ELF-1 (cell line): ENCODE results near the gene PCYT2.

Experiments used
- DNase-seq: peaks from one replicate; pipeline ENCODE4 v3.0.0-alpha.2; 2016; ENCODE audit warnings: low read depth, low spot score

Gene PCYT2

DNA sequence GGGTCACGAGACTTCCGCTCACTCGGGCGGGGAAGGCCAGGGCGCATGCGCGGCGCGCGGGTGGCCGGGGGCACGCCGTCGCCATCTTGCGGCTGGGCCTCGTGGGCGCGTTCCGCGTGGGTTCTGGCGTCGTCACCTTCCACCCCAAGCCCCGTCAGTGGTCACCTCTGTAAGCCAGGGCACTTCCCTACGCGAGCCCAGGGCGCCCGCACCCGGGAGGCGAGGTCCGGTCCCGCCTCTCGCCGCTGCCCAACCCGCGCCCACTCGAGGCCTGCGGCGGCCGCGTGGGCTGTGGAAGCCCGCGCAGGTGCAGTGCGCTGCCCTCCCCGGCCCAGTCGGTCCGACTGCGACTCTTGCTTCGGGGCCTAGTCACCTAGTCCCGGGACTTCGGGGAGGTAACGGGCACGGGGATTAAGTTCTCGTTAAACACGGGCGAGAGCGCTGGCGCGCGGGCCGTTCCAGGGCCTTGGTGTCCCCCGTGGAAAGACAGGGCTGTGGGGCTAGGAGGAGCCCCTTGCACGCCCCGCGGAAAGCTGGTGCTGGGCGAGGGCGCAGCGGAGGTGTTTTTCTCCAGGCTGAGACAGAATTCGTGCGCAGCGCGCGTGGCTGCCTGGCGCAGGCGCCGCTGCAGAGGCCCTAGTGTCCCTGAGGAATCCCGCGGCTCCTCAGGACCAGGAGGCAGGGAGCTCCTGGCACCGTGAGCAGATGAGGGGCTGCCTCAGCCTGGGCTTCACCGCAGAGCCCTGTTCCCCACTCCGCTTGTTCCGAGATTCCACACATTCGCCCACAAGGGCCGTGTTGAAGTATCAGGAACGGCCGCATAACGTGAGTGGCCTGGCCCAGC is 39.6 kb downstream of the PCYT2 start:
- peak; percentile 77 for DNase-seq

DNA sequence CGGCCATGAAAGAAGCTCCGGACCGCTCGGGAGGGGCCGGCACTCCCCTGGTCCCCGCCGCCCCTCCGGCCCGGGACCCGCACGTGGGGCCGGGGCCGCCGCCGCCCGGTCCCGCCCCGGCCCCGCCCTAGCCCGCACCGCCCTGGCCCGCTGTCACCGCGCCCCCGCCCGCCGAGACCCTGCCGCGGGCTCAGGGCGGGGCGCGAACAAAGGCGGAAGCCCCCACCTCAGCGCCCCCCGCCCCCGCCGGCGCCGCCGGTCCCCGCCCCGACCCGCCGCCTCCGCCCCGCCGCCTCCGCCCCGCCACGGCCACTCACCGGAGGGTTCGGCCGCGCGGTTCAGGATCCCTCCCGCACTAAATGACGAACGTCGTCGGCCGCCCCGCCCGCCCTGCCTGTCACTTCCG is 40.2 kb downstream of the PCYT2 start, which contains the start of gene ARHGDIA:
Gene ARHGDIA, minus strand, starts transcription at position 357 of the 406 bp plus-strand sequence. CDS start 1,407 bp downstream, outside the sequence.
- no peak for DNase-seq

DNA sequence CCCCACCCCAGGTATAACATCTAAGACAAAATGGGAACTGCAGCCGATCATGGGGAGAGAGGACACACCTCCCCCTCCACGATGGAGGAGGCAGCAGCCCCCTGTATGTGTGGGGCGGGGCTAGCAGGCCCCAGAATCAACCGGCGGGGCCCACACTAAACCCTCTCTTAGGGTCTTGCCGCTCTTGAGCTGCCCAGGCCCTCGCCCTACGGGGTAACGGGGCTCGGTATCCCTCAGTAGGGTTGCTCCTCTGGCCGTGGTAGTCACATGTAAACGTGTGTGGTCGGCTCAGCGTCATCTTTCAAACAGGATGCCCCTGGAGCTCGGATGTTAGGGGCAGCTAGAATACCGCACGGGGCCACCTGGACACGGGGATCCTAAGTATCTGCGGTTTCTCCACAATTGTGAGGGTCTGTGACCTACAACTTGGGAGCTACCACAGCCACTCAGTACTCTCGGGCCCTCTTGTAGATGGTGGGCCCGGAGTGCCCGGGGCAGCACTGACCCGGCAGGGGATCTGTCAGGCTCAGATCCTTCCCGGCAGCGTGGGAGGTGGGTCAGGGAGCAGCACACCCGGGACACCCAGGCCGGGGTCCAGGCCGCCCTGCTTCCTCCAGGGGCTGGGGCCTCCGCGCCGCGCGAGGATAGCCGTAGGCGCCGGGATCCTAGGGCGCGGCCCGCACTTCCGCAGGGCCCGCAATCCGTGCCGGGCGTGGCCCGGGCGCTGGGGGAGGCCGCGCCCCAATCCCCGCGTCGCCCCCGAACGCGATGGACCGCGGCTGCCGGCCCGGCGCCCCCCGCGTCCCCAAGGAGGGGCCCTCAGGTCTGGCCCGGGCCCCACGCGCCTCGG is 40.8 kb downstream of the PCYT2 start:
- peak; percentile 63 for DNase-seq

DNA sequence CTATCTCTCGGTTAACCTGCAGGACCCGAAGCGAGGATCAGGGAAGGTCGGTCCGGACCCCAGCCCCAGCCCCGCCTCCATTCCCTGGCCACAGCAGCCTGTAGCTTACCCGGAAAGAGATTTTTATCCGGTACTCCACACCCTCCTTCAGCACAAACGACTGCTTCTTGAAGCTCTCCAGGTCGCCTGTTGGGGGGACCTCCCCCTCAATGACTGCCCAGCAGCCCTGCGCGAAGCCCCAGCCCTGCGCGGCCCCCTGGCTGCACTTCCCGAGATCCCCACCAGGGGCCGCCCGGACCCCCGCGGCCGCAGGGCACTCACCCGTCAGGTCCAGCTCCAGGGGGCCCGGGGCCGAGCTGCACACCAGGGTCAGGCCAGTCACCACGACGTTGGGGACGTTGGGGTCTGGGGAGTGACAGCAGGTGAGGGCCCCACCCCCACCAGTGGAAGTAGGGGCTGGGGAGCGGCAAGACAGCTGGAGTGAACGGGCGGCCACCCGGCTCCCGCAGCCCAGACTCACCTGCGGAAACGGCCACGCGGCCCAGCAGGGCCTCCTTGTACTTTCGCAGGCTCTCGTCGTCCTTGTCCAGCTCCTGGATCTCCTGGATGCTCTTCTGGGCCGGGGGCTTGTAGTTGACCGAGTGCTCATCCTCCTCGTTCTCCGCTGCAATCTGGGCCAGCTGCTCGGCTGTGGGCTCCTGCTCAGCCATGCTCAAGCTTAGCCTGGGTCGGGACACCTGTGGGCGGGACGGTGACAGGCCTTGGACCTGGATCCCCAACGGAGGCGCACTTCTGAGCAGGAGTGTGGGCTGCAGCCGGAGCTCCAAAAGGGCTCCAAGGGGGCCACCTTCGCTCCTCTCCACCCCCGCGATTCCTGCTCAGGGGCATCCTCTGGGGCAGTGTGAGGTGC is 41.7 kb downstream of the PCYT2 start:
- DNase-seq = peak; percentile 85

DNA sequence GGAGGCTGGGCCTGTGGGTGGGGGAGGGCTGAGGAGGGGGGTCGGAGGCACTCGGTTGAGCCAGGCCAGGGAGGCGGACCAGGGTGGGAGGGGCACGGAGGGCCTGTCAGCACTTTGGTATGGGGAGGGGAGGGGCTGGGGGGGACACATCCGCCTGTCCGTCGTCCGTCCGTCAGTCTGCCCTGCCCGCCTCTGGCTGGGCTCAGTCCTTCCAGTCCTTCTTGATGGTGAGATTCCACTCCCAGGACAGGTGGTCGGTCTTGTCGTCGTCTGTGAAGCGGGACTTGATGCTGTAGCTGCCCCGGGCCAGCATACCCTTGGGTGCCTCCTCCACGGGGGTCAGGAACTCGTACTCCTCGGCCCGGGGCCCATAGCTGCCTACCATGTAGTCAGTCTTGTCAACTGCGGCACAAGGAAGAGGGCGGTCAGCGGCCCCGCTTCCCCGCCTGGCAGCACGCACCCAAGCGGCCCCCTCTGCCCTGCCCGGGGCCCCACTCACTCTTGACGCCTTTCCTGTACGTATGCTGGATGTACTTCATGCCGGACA is 42.5 kb downstream of the PCYT2 start:
- peak; percentile 85 for DNase-seq

DNA sequence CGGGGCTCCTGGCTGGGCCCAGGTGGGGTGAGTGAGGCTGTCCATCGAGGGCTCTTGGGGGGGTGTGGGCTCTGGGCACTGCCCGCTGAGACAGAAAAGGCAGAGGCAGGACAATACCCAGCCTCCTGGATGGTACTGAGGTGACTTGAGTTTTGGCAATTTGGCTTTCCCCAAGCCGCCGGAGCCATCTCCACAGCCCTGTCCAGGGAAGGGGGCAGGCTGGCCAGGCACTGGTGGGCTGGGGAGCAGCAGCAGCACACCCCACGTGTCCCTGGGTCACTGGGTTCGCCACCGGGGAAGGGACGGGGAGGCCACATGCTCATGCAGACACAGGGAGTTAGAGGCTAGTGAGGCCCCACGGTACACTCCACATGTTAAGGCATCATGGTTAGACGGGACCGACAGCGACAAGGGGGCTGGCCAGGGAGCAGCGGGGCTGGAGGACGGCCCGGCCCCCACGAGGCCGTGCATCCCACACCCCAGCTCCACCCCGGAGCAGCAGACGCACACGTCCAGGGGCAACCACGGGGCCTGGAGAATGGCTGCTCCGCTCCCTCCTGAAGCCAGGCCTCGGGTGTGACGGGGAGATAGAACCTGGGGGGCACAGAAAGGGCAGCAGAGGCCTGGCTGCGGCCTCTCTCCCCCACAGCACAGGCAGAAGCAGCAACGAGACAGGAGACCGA is 43.1 kb downstream of the PCYT2 start:
- DNase-seq = no peak

GRCh38 chr17:81867170-81867990 is 43.8 kb downstream of the PCYT2 start:
- peak; percentile 88 for DNase-seq

DNA sequence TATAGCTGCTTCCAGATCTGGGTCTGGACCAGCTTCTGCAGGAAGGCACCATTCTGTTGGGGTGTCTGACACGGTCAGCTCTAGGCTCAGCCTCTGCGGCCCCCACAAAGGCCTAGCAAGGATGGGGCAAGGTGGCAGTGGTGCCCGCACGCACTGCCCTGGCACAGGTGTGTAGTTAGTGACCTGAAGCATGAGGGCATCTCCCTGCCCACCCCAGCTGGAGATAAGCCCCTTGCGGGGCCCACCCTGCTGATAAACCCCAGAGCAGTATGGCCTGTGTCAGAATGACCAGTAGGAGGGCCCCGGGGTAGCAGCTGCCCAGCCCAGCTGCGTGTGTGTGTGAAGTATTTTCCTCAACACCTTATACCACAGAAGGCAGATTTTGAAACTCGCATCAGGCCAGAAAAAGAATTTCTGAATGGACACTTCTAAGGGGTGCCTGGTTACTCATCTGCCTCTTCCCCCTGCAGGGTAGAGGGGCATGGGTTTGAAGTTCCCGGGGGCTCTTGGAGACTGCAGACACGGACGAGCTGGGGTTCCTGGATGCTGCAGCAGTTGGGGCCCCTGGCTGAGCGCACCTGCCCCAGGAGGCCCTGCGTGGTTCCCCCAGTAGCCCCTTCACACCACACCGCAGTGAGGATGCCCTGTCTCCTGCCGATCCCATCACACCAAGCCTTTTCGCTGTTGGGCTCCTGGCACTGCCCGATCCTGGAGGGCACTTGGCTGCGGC is 44.6 kb downstream of the PCYT2 start:
- DNase-seq = no peak

GRCh38 chr17:81865733-81866439 is 45.3 kb downstream of the PCYT2 start:
- peak; percentile 50 for DNase-seq

DNA sequence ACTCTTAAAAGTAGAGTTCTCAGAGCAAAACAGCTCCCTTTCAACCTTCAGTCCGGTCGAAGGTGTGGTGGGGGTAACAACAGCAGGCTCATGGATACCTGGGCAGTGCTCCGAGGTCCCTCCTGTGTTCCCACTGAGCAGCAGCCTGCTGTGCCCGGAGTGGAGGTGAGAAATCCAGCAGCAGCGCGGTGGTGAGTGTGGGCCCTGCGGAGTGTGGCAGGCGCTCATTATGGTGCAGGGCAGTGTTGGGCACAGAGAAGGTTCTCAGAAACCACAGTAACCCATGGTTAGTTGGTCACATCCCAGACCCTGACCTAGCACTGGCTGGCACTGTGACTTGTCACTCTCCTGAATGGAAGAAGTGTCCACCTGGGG is 45.9 kb downstream of the PCYT2 start:
- no peak for DNase-seq

GRCh38 chr17:81863833-81864768 is 47.1 kb downstream of the PCYT2 start:
- no peak for DNase-seq

GRCh38 chr17:81863123-81863675 is 48.0 kb downstream of the PCYT2 start:
- no peak for DNase-seq

DNA sequence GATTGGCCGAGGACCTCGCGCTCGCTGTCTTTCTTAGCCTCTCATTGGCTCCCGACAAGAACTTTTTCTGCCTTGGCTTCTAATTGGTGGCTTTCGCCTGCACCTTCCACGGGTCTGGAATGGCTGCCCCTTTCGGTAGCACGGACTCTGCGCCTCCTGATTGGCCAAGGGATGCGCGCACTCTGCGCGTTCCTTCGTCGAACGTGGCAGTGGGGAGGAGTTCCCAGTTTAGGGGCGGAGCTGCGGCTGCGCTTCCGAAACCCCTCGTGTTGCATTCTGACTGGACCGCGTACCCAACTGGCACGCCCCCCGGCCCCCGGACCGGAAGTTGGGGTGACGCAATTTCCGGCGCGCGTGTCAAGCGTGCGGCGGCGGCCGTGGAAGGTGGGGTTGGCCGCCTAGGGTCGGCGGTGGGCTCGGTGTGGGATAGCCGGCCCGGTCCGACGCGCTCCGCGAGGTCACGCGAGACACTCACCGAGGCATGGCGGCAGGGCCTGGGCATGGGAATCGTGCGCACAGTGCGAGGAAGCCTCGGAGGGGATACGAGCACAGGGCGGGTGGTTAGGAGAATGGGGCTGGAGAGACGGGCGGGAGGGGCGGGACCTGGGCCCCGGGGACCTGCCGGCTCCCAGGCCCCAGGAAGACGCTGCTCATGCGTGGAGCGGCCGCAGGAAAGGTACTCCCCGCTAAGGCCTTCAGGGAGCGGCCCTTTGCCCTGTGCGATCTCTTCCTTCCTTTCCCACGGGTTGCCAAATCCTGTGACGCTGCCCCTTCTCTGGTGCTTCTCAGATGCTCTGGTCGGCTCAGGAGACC is 50.2 kb downstream of the PCYT2 start:
- DNase-seq = peak; percentile 100

DNA sequence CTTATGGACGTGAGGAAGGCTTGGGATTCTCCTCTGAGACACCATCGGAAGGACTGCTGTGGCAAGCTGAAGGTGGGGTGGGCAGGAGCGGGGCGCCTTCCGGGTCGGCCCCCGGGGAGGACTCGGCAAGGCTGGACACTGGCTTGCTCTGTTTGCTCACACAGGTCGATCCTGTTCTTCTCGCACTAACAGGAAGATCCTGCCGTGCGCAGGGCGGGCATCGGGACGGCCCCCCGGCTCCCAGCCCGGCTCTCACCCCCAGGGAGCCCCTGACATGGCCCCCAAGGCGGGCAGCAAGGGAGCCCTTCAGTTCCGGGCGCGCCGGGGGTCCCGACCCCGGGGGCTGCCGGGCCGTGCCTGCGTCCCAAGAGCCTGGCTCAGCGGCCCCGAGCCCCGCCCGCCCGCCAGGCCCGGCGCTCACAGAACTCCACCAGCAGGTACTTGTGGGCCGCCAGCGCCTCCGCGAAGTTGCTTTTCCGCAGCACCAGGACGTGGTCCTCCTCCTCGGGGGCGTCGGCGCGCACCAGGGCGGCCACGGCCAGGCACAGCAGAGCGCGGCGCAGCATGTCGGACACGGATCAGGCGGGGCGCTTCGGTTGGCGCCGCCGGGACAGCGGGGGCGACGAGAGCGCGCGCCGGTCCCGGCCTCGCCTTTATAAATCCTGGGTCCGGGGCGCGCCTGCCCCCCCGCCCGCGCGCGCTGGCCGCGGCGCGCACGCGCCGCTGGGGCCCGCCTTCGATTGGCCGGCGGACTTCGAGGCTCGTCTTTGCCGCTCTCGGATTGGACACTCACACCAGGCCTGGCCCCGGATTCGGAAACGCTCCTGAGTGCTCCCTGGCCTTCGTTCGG is 51.1 kb downstream of the PCYT2 start, which contains the start of gene P4HB:
Gene P4HB, minus strand, starts transcription at position 630 of the 850 bp plus-strand sequence. Its CDS starts 64 bp downstream, at position 566.
- DNase-seq = no peak
